SU-DHL-6 (cell line): ENCODE measurements around the gene TMEM26.

Experiments
- H2AFZ ChIP-seq: fragments of 200-600 bp; sonication (generic); 2 replicates; pipeline ENCODE4 v1.6.1; 2014; ENCODE audit warnings: low read depth, mild to moderate bottlenecking, moderate library complexity, mixed read lengths, antibody characterized with exemption, low read length; ENCODE audit not compliant: severe bottlenecking
- H3F3A ChIP-seq: fragments of 200-600 bp; shearing (Covaris generic); 2 replicates; pipeline ENCODE4 v1.6.0; 2016; ENCODE audit warnings: antibody characterized with exemption, mild to moderate bottlenecking; ENCODE audit not compliant: insufficient read depth
- H3K27ac ChIP-seq: fragments of 200-600 bp; sonication (generic); 2 replicates; pipeline ENCODE4 v1.5.1; 2016; ENCODE audit warnings: low read depth, mild to moderate bottlenecking, low read length, moderate library complexity, mixed read lengths
- H3K27me3 ChIP-seq: fragments of 200-600 bp; sonication (generic), shearing (Covaris generic); 2 replicates; pipeline ENCODE4 v1.6.0; 2014; ENCODE audit warnings: mild to moderate bottlenecking, low read length
- H3K36me3 ChIP-seq: fragments of 200-600 bp; sonication (generic); 2 replicates; pipeline ENCODE4 v1.6.1; 2014; ENCODE audit warnings: mild to moderate bottlenecking, low read length, mixed read lengths
- H3K4me2 ChIP-seq: fragments of 300-600, 200-600 bp; shearing (Covaris generic), sonication (generic); 2 replicates; pipeline ENCODE4 v1.6.0; 2014; ENCODE audit warnings: low read length, low read depth, mild to moderate bottlenecking; ENCODE audit not compliant: poor library complexity, severe bottlenecking
- H3K4me3 ChIP-seq: fragments of 200-600 bp; sonication (generic); 2 replicates; pipeline ENCODE4 v1.5.1; 2014; ENCODE audit warnings: antibody characterized with exemption, low read length, mild to moderate bottlenecking, mixed read lengths; ENCODE audit not compliant: insufficient read depth, poor library complexity, severe bottlenecking
- H3K79me2 ChIP-seq: fragments of 200-600 bp; sonication (generic); 2 replicates; pipeline ENCODE4 v1.6.1; 2014; ENCODE audit warnings: mild to moderate bottlenecking, low read length, moderate library complexity; ENCODE audit not compliant: insufficient read depth
- H3K9ac ChIP-seq: fragments of 200-600 bp; sonication (generic); 2 replicates; pipeline ENCODE4 v1.7.0; 2014; ENCODE audit warnings: mild to moderate bottlenecking, low read length
- H3K9me2 ChIP-seq: fragments of 200-600 bp; sonication (generic); replicated peaks from 2 replicates; pipeline ENCODE4 v1.6.1; 2014; ENCODE audit warnings: low read length; ENCODE audit not compliant: insufficient read depth
- H3K9me3 ChIP-seq: fragments of 200-600 bp; sonication (generic); 2 replicates; pipeline ENCODE4 v1.6.1; 2014; ENCODE audit warnings: low read length, mixed read lengths; ENCODE audit not compliant: insufficient read depth
- H4K20me1 ChIP-seq: fragments of 200-600 bp; sonication (generic); 2 replicates; pipeline ENCODE4 v1.6.1; 2014; ENCODE audit warnings: low read depth, mild to moderate bottlenecking, antibody characterized with exemption, low read length, moderate library complexity, mixed read lengths
- CTCF ChIP-seq: fragments of 200-600 bp; sonication (generic); IDR thresholded peaks from one replicate; pipeline ENCODE4 v1.5.1; 2017; ENCODE audit warnings: antibody characterized with exemption, mild to moderate bottlenecking, low read length, moderate library complexity; ENCODE audit not compliant: insufficient read depth, poor library complexity, severe bottlenecking
- EZH2phosphoT487 ChIP-seq: fragments of 200-600 bp; sonication (generic), shearing (Covaris generic); conservative IDR thresholded peaks from 2 replicates; pipeline ENCODE4 v1.6.1; 2018; ENCODE audit warnings: mild to moderate bottlenecking, antibody characterized with exemption, low read length, moderate library complexity, mixed read lengths

Gene TMEM26

DNA sequence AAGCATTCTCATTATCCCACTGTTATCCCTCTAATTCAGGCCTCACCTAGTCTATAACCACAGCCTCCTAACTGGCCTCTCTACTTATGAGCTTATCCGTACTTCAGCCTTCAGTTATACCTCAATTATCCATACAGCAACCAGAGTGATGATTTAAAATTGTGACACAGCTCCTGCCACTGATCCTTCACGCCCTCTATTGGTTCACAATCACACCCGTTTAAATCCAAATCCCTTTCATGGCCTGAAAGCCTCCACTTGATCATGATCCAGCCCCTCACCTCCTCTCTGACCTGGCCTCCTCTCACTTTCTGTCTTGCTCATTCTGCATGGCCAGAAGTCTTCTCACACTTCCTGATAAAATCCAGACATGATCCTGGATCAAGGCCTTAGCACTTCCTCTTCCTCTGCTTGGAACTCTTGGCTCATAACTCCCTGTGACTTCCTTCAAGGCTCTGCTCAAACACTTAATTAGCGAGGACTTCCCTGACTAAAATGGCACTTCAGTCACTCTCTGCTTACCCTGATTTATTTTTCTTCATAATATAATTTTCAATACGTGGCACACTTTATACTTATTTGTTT is 19.0 kb upstream of the TMEM26 start:
- Histone ChIP-seq H3K27ac (no peak overlapping the region), H3K36me3 (no peaks in the 10 kb centered on the region), H3K79me2 (no peaks in the 10 kb centered on the region), H3K27me3 (no peaks in the 10 kb centered on the region), H3K9me3 (no peaks in the 10 kb centered on the region), H4K20me1 (no peaks in the 10 kb centered on the region), H3F3A (no peaks in the 10 kb centered on the region), H2AFZ (no peak overlapping the region), H3K9ac (no peak overlapping the region), H3K4me2 (no peak overlapping the region), H3K4me3 (no peak overlapping the region), H3K9me2 (no peaks in the 10 kb centered on the region)
- no peak for TF ChIP-seq EZH2phosphoT487
- TF ChIP-seq CTCF: no peak

DNA sequence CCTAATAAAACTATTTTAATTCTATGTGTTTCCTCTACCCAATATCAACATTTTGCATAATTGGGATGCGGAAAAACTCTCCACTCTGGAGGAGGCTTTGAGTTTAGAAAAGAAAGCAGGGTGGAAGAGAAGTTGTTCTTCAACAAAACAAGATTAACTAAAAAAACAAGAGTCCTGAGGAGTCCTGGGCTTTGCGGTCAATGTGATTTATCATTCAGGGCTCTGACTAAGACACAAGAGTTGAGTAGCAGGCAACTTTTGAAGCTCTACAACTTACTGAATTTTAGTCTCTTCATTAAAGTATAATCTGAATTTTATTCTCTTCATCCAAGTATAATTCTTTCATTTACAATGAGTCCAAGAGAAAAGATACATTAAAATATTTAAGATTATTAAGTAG is 18.3 kb upstream of the TMEM26 start:
- H3K36me3 ChIP-seq: no peaks in the 10 kb centered on the region
- no peaks in the 10 kb centered on the region for H3K9me2 ChIP-seq
- H3K4me2 ChIP-seq: no peak overlapping the region
- H3K4me3 ChIP-seq: no peak overlapping the region
- H3F3A ChIP-seq: no peaks in the 10 kb centered on the region
- H3K9me3 ChIP-seq: no peaks in the 10 kb centered on the region
- no peaks in the 10 kb centered on the region for H3K79me2 ChIP-seq
- H2AFZ ChIP-seq: no peak overlapping the region
- no peak overlapping the region for H3K9ac ChIP-seq
- no peaks in the 10 kb centered on the region for H4K20me1 ChIP-seq
- H3K27ac ChIP-seq: no peak overlapping the region
- no peaks in the 10 kb centered on the region for H3K27me3 ChIP-seq
- TF ChIP-seq EZH2phosphoT487 (no peak), CTCF (no peak)

- Histone ChIP-seq H3K4me2 (no peak overlapping the region), H3K36me3 (no peaks in the 10 kb centered on the region), H3K9me3 (no peaks in the 10 kb centered on the region), H3F3A (no peaks in the 10 kb centered on the region), H3K4me3 (no peak overlapping the region), H3K27me3 (no peaks in the 10 kb centered on the region), H3K79me2 (no peaks in the 10 kb centered on the region), H4K20me1 (no peaks in the 10 kb centered on the region), H3K27ac (no peak overlapping the region), H3K9ac (no peak overlapping the region), H3K9me2 (no peaks in the 10 kb centered on the region), H2AFZ (no peak overlapping the region)
- no peak for TF ChIP-seq EZH2phosphoT487
- no peak for TF ChIP-seq CTCF
Measured at GRCh38 chr10:61470740-61471139, 17.6 kb upstream of the TMEM26 start.
